ENCODE measurements around the gene ALMS1. TPM values are rescaled to one million over a fixed set of nuclear protein-coding genes. Genes with fewer than 3 reads are reported as not detected.
"Not testable (repeated sequence)": the region's sequence is repeated elsewhere in the genome, so short reads cannot be mapped to it uniquely, and the experiment has no call there.

The ALMS1 gene
- total RNA-seq, 1 experiment from 2014 or later, result 6.4 TPM

DNA sequence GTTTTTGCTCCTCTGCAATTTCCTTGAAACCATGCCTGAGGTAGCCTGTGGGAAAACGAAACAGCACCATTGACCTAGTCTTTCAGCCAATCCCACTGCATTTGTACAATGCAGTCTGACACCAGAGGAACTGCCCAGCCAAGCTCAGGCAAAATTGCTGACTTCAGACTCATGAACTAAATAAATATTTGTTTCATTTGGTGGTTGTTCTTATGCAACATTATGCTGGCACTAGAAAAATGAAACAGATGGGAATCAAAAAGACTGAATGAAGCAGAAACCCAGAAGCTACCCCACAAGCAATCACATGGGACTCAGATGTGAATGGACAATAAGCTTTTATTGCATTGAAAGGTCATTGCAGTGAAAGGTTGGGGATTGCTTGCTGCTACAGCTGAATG lies 254.9 kb downstream of the ALMS1 start:
- in situ Hi-C loops (cut with HindIII; ENCODE audit: low pct_unique_long_range_greater_than_20kb, low sequenced_read_pairs), result no loop called here
- no peak for DNase-seq (ENCODE audit: low read depth)

DNA sequence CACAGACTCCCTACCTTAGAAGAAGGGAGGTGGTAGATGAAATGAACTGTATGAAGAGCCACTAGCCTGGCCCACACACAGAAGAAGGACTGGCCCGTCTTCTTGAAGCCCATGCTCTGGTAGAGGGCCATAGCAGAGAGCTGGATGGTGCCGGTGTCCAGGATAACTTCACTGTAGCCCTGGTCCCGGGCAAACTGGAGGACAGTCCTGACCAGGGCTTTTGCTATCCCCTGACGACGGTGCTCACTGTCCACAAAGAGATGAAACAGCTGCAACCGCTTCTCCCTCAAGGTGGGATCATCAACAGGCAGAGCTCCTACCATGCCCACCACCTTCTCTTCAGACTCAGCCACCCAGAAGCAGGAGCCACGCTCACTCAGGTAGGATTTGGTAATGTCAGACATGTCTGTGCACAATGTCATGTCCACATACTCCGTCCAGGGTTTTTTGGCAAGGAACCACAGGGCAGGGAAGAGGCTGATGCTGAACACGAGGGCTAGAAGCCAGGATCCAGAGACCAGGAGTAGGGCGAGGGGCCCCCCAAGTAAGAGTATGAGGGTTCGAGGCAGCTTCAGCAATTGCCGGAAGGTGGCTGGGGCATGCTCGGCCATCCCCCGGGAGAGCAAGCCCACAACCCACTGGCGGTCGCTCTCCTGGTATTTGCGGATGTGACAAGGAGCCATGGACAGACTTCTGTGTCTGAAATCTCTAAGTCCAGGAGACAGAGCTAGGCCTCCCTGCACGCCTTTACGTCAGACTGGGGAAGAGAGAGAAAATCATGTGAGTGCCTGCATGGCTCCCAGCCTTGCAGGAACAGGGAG lies 255.5 kb downstream of the ALMS1 start:
- no peak for DNase-seq (ENCODE audit: low read depth)
- in situ Hi-C loops (cut with HindIII; ENCODE audit: low pct_unique_long_range_greater_than_20kb, low sequenced_read_pairs), result no loop called here

DNA sequence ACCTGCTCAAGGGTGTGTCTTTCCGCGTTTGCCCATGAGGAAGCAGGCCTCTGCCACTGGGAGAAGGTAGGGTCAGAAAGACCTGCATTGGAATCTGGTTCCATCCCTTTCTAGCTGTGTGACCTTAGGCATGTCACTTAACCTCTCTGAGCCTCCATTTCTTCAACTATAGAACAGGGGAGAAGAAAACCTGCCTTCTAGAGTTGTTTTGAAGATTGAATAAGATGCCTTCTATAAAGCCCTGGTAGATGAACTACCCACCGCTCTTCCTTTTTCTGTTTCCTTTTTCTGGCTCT lies 256.1 kb downstream of the ALMS1 start:
- no peak for DNase-seq (ENCODE audit: low read depth)
- in situ Hi-C loops (cut with HindIII; ENCODE audit: low pct_unique_long_range_greater_than_20kb, low sequenced_read_pairs), result no loop called here

DNA sequence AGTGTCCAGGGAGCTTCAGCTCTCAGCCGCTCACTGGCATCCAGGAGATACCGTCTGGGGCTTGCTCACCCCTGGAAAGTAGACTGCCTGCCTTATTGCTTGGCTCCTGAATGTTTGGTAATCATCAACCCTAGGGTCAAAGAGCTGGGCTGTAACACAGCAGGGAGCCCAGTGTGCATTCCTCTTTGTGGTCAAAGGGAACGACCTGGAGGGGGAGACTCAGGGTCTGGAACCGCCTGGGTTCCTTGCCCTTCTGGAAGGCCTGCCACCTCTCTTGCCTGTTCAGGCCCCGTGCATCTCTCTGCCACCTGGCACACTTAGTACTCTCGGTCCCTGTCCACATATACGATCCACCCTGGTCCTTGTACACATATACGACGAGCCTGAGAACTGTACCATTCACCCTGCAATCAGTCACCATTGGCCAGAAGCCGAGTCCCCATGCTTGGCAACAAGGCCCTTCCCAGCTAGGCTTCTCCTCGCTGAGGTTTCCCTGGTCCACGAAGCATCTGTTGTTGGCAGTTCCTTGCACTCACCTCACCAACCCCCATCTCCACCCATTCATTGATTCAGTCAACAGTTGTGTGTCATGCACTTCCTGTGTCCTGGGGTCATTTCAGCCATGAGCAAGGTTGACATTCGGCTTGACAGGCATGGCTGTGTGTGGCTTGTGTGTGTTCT lies 256.8 kb downstream of the ALMS1 start, which contains the start of gene NAT8:
Gene NAT8 (minus strand): TSS at position 85 of the 681 bp plus-strand sequence. CDS start 794 bp downstream, outside the sequence.
- in situ Hi-C loops (cut with HindIII; ENCODE audit: low pct_unique_long_range_greater_than_20kb, low sequenced_read_pairs), result no loop called here
- peak; percentile 51 for DNase-seq (ENCODE audit: low read depth)

DNA sequence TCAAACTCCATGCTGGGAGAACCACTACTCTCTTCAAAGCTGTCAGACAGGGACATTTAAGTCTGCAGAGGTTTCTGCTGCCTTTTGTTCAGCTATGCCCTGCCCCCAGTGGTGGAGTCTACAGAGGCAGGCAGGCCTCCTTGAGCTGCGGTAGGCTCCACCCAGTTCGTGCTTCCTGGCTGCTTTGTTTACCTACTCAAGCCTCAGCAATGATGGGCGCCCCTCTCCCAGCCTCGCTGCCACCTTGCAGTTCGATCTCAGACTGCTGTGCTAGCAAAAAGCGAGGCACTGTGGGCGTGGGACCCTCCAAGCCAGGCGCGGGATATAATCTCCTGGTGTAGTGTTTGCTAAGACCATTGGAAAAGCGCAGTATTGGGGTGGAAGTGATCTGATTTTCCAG lies 262.1 kb downstream of the ALMS1 start:
- in situ Hi-C loops (cut with HindIII; ENCODE audit: low pct_unique_long_range_greater_than_20kb, low sequenced_read_pairs); DNase-seq (ENCODE audit: low read depth): not testable (repeated sequence)

DNA sequence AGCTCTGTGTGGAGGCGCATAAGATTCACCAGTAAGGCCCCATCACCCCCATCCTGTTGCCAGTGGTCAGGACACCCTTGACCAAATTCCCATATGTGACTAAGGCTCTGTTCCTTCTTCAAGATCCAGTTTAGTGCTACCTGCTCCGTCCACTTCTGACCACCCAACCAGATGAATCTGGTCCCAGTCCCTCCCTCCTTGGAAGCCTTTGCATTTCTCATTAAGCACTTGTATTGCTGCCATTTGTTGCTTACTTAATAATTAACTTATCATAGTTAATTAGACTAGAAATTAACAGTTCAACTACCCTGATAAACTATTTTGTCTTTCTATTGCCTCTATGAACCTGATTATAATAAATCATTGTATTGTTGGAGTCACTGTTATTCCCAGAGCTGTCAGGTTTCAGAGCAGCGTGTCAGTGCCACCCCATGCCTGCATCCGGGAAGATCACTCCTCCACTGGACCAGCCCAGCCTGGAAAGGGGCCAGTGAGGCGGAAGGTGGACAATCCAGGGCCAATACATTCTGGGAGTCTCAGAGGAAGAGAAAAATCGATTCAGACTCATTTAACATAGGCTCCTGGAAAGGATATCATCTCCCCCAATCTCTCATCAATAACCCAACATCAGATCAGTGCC lies 266.1 kb downstream of the ALMS1 start:
- in situ Hi-C loops (cut with HindIII; ENCODE audit: low pct_unique_long_range_greater_than_20kb, low sequenced_read_pairs), result no loop called here

DNA sequence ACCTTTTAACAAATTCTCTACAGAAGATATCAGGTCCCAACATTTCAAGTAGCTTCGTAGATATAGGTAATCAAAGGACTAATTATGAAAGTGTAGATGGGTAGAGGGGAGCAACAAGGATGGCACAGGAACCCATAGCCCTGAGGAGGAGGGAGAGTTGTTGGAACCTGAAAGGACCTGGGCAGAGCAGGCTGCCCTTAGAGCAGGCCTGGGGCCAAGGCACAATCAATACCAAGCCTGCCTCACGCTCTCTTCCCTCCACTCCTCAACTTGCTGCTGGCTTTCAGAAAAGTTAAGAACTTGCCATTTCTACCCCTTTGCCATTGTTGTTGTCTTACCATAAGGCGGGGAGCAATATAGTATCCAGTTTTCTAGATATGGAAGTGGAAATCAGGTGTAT lies 266.7 kb downstream of the ALMS1 start:
- in situ Hi-C loops (cut with HindIII; ENCODE audit: low pct_unique_long_range_greater_than_20kb, low sequenced_read_pairs), result no loop called here
- no peak for DNase-seq (ENCODE audit: low read depth)

More for the DNA sequence above, 266.1 kb downstream of the ALMS1 start:
- DNase-seq (ENCODE audit: low read depth), result no peak

DNA sequence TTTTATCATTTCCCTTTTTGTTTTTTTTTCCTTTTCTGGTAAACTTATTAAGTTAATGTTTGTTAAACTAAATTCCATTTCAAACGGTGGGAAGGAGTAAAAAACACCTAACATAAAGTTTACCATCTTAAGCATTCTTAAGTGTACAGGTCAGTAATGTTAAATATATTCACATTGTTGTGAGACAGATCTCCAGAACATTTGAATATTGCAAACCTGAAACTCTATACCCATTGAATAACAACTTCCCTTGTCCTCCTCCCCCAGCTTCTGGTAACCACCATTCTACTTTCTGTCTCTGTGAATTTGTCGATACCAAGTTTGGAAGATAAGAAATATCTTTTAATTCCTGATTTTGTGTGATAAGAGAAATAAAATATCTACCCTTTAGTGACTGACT lies 268.5 kb downstream of the ALMS1 start:
- in situ Hi-C loops (cut with HindIII; ENCODE audit: low pct_unique_long_range_greater_than_20kb, low sequenced_read_pairs), result no loop called here
- DNase-seq (ENCODE audit: low read depth), result no peak

Other genes with a start within 250 kb of the ALMS1 start
- gene NOTO, start 183.3 kb upstream of the ALMS1 start, total RNA-seq (2014; rRNA removed; shearing (Covaris generic); ENCODE audit: low replicate concordance), result not detected in 2 replicates
- 54.9 and 57.7 TPM in 2 replicates for gene SMYD5, start 171.6 kb upstream of the ALMS1 start, total RNA-seq (2014; rRNA removed; shearing (Covaris generic); ENCODE audit: low replicate concordance)
- gene PRADC1, start 152.6 kb upstream of the ALMS1 start, total RNA-seq (2014; rRNA removed; shearing (Covaris generic); ENCODE audit: low replicate concordance), result 8.3 and 8.6 TPM in 2 replicates
- 581 and 684 TPM in 2 replicates for gene CCT7, start 151.5 kb upstream of the ALMS1 start, total RNA-seq (2014; rRNA removed; shearing (Covaris generic); ENCODE audit: low replicate concordance)
- 0.44 and 1.2 TPM in 2 replicates for gene FBXO41, start 101.4 kb upstream of the ALMS1 start, total RNA-seq (2014; rRNA removed; shearing (Covaris generic); ENCODE audit: low replicate concordance)
- gene EGR4, start 92.3 kb upstream of the ALMS1 start, total RNA-seq (2014; rRNA removed; shearing (Covaris generic); ENCODE audit: low replicate concordance), result not detected in 2 replicates